IPS DF 6.9 (cell line): ENCODE data around the gene PDZRN3.

Source experiments
- DNase-seq: peaks from one replicate; pipeline ENCODE4 v3.0.0-alpha.2; 2013; ENCODE audit warnings: low read depth, low spot score
- H3K27ac ChIP-seq: one replicate; pipeline ENCODE4 v1.5.1; 2013; ENCODE audit warnings: low read length, control low read depth
- H3K27me3 ChIP-seq: 2 replicates; pipeline ENCODE4 v1.6.1; 2013; ENCODE audit warnings: mild to moderate bottlenecking, low read length; ENCODE audit not compliant: control insufficient read depth, insufficient read depth
- H3K36me3 ChIP-seq: 2 replicates; pipeline ENCODE4 v1.6.1; 2013; ENCODE audit warnings: low read length; ENCODE audit not compliant: control insufficient read depth, insufficient read depth
- H3K4me1 ChIP-seq: 2 replicates; pipeline ENCODE4 v1.6.1; 2013; ENCODE audit warnings: low read length; ENCODE audit not compliant: control insufficient read depth, insufficient read depth
- H3K4me3 ChIP-seq: 2 replicates; pipeline ENCODE4 v1.5.1; 2013; ENCODE audit warnings: mild to moderate bottlenecking, low read length
- H3K9me3 ChIP-seq: 2 replicates; pipeline ENCODE4 v1.6.1; 2013; ENCODE audit warnings: low read length, inconsistent platforms; ENCODE audit not compliant: control insufficient read depth, insufficient read depth
- WGBS: extraction: QIAGEN DNeasy Blood & Tissue Kit; methylation state at CpG from one replicate; pipeline ENCODE4 v1.1.7; 2013; ENCODE audit warnings: mixed read lengths, missing lambda C conversion rate; ENCODE audit not compliant: insufficient read length, insufficient coverage; 5-methylcytosine and 5-hydroxymethylcytosine counted together

PDZRN3 gene

GRCh38 chr3:73548436-73548835 is 76.3 kb downstream of the PDZRN3 start:
- no peak overlapping the region for H3K27ac ChIP-seq
- WGBS: no CpG with 5 or more reads among the region's 3 CpGs
- H3K4me1 ChIP-seq: peaks cover 6% of the 10 kb centered on the region
- H3K36me3 ChIP-seq: no peaks in the 10 kb centered on the region
- no peaks in the 10 kb centered on the region for H3K9me3 ChIP-seq
- H3K4me3 ChIP-seq: no peak overlapping the region
- H3K27me3 ChIP-seq: no peaks in the 10 kb centered on the region
- DNase-seq: no peak

- H3K9me3 ChIP-seq: no peaks in the 10 kb centered on the region
- H3K36me3 ChIP-seq: no peaks in the 10 kb centered on the region
- no peak overlapping the region for H3K4me3 ChIP-seq
- no peak for DNase-seq
- WGBS: no CpG with 5 or more reads among the region's 11 CpGs
- H3K4me1 ChIP-seq: peaks cover 6% of the 10 kb centered on the region
- no peak overlapping the region for H3K27ac ChIP-seq
- H3K27me3 ChIP-seq: no peaks in the 10 kb centered on the region
Measured at GRCh38 chr3:73547427-73548248, 77.1 kb downstream of the PDZRN3 start.

- no peaks in the 10 kb centered on the region for H3K36me3 ChIP-seq
- no CpG with 5 or more reads among the region's 3 CpGs for WGBS
- DNase-seq: no peak
- H3K9me3 ChIP-seq: no peaks in the 10 kb centered on the region
- H3K4me1 ChIP-seq: peaks cover 6% of the 10 kb centered on the region
- no peak overlapping the region for H3K4me3 ChIP-seq
- no peak overlapping the region for H3K27ac ChIP-seq
- no peaks in the 10 kb centered on the region for H3K27me3 ChIP-seq
Measured at GRCh38 chr3:73546961-73547360, 77.8 kb downstream of the PDZRN3 start.

- H3K9me3 ChIP-seq: no peaks in the 10 kb centered on the region
- no peak for DNase-seq
- no peaks in the 10 kb centered on the region for H3K27me3 ChIP-seq
- no peaks in the 10 kb centered on the region for H3K36me3 ChIP-seq
- WGBS: no CpG with 5 or more reads among the region's 3 CpGs
- no peak overlapping the region for H3K27ac ChIP-seq
- no peak overlapping the region for H3K4me3 ChIP-seq
- H3K4me1 ChIP-seq: peaks cover 5% of the 10 kb centered on the region
Measured at GRCh38 chr3:73543412-73543811, 81.3 kb downstream of the PDZRN3 start.

GRCh38 chr3:73542136-73542535 is 82.6 kb downstream of the PDZRN3 start:
- H3K27ac ChIP-seq: no peak overlapping the region
- DNase-seq: no peak
- WGBS: no CpG with 5 or more reads among the region's 3 CpGs

GRCh38 chr3:73540969-73541740 is 83.6 kb downstream of the PDZRN3 start:
- no peaks in the 10 kb centered on the region for H3K4me1 ChIP-seq
- H3K27me3 ChIP-seq: no peaks in the 10 kb centered on the region
- DNase-seq: no peak
- WGBS: no CpG with 5 or more reads among the region's 1 CpG
- H3K9me3 ChIP-seq: no peaks in the 10 kb centered on the region
- H3K27ac ChIP-seq: no peak overlapping the region
- H3K4me3 ChIP-seq: no peak overlapping the region
- no peaks in the 10 kb centered on the region for H3K36me3 ChIP-seq

More at GRCh38 chr3:73542136-73542535, 82.6 kb downstream of the PDZRN3 start:
- no peaks in the 10 kb centered on the region for H3K27me3 ChIP-seq
- H3K4me3 ChIP-seq: no peak overlapping the region
- H3K36me3 ChIP-seq: no peaks in the 10 kb centered on the region
- no peaks in the 10 kb centered on the region for H3K9me3 ChIP-seq
- no peaks in the 10 kb centered on the region for H3K4me1 ChIP-seq

- Histone ChIP-seq H3K4me3 (no peak overlapping the region), H3K27ac (no peak overlapping the region), H3K4me1 (peaks cover 2% of the 10 kb centered on the region), H3K9me3 (no peaks in the 10 kb centered on the region), H3K36me3 (no peaks in the 10 kb centered on the region), H3K27me3 (no peaks in the 10 kb centered on the region)
- no peak for DNase-seq
- WGBS: no CpG with 5 or more reads among the region's 2 CpGs
Measured at GRCh38 chr3:73538486-73538885, 86.3 kb downstream of the PDZRN3 start.

- no peaks in the 10 kb centered on the region for H3K27me3 ChIP-seq
- no peaks in the 10 kb centered on the region for H3K9me3 ChIP-seq
- no peak overlapping the region for H3K4me3 ChIP-seq
- H3K4me1 ChIP-seq: peaks cover 2% of the 10 kb centered on the region
- no peak for DNase-seq
- no peak overlapping the region for H3K27ac ChIP-seq
- H3K36me3 ChIP-seq: no peaks in the 10 kb centered on the region
Measured at GRCh38 chr3:73536952-73537351, 87.8 kb downstream of the PDZRN3 start.

- Histone ChIP-seq H3K9me3 (no peaks in the 10 kb centered on the region), H3K4me3 (no peak overlapping the region), H3K27me3 (no peaks in the 10 kb centered on the region), H3K27ac (no peak overlapping the region), H3K4me1 (peaks cover 2% of the 10 kb centered on the region), H3K36me3 (no peaks in the 10 kb centered on the region)
- DNase-seq: no peak
- whole genome bisulfite sequencing: no CpG with 5 or more reads among the region's 4 CpGs
Measured at GRCh38 chr3:73536336-73536895, 88.3 kb downstream of the PDZRN3 start.

GRCh38 chr3:73535931-73536330 is 88.8 kb downstream of the PDZRN3 start:
- no peaks in the 10 kb centered on the region for H3K36me3 ChIP-seq
- no peaks in the 10 kb centered on the region for H3K27me3 ChIP-seq
- peaks cover 2% of the 10 kb centered on the region for H3K4me1 ChIP-seq

More at GRCh38 chr3:73535931-73536330, 88.8 kb downstream of the PDZRN3 start:
- no peak overlapping the region for H3K4me3 ChIP-seq
- DNase-seq: no peak
- H3K27ac ChIP-seq: no peak overlapping the region
- H3K9me3 ChIP-seq: no peaks in the 10 kb centered on the region
